ENCODE results near the gene SORL1. TPM values are rescaled to one million over a fixed set of nuclear protein-coding genes. Genes with fewer than 3 reads are reported as not detected.

SORL1 gene
- total and polyA plus RNA-seq, 9 of the 15 experiments (the other 6 are each of a cell fraction or from before 2014, with no cell fraction given), result 0.01 to 0.66 TPM; not detected in 7

DNA sequence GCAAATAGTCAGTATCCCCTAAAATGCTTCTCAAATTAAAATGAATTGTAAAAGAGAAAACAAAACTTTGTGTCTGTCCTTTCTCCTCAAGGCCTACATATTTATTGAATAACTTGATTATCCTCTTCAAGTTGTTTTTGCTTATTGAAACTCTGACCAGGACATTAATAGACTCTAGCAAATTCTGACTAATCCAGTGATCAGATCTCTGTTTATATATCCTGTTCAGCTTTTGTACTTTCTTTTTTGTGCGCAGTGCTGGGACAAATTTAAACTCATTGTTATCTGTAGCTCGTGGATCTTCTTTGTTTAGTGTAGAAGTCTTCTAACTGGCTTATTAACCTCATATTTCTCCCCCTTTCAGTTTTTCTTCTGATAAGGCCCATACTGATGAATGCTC lies 140.6 kb downstream of the SORL1 start:
- no peak overlapping the region for H3K4me3 ChIP-seq
- no peaks in the 10 kb centered on the region; the same call in 1 of the 2 replicates for H4K20me1 ChIP-seq (replicated peaks; ENCODE audit: control insufficient read depth, insufficient read depth, low read length)
- no peak overlapping the region for H3K9ac ChIP-seq (ENCODE audit: insufficient read depth in 1 of 2, low read depth in 2 of 2, low read length in 2 of 2)
- H3K36me3 ChIP-seq (ENCODE audit: control insufficient read depth, insufficient read depth, low read length), result no peaks in the 10 kb centered on the region
- no TSS peak for BruUV-seq (replicated peaks)
- ChIA-PET POLR2A (no interaction called here), CTCF (ENCODE audit: low intra/inter-chr PET ratio) (no interaction called here)
- 4% methylated on average over 2 of the region's 2 CpGs for WGBS (ENCODE audit: insufficient coverage, low coverage, missing lambda C conversion rate)
- intact Hi-C loops (cut with micrococcal nuclease), result loop anchor here (5.0 to 10.0 kb wide), 2 partner anchors 138 to 640 kb away; partner anchors contain the start of genes SORL1 and SORL1-AS1
- FAIRE-seq, result no peak
- H3K27me3 ChIP-seq (ENCODE audit: control insufficient read depth in 2 of 2, insufficient read depth in 2 of 2, low read length in 2 of 2), result peaks cover 0 to 21% of the 10 kb centered on the region in 2 experiments; a peak in 4 of 5 replicates
- peaks cover 0 to 2% of the 10 kb centered on the region in 2 experiments; a peak in 2 of 5 replicates for H3K4me1 ChIP-seq (replicated peaks in 1 of 2; ENCODE audit: control insufficient read depth in 2 of 2, insufficient read depth in 2 of 2, low read length in 2 of 2)
- H2AFZ ChIP-seq (ENCODE audit: low read depth, low read length), result no peak overlapping the region
- H3K27ac ChIP-seq (ENCODE audit: extremely low read depth, low read depth, low read length), result no peak overlapping the region
- H3K9me1 ChIP-seq (ENCODE audit: control insufficient read depth, insufficient read depth, low read length), result no peaks in the 10 kb centered on the region
- no peak overlapping the region for H3K4me2 ChIP-seq (ENCODE audit: insufficient read depth, low read length)
- no peaks in the 10 kb centered on the region for H3K9me3 ChIP-seq (replicated peaks; ENCODE audit: control insufficient read depth, insufficient read depth, low read depth, low read length)
- in situ Hi-C loops (cut with MboI), result loop anchor here (10.0 kb wide), 3 partner anchors 268 to 1068 kb away; no protein-coding TSS in a partner anchor
- H3K79me2 ChIP-seq (ENCODE audit: control insufficient read depth, insufficient read depth, low read length), result no peaks in the 10 kb centered on the region
- no peak for ATAC-seq
- DNase-seq (ENCODE audit: extremely low read depth in 1 of 4, low spot score in 3 of 4), result no peak
- TF ChIP-seq TAF9B (IDR thresholded peaks at IDR 0.05; ENCODE audit: partially characterized antibody), result no peak
- TF ChIP-seq NUFIP1 (IDR thresholded peaks at IDR 0.05; ENCODE audit: partially characterized antibody), result no peak
- no peak for TF ChIP-seq RBM39 (optimal IDR thresholded peaks at IDR 0.05; ENCODE audit: low read depth, low read length)
- TF ChIP-seq, protein P1, sequence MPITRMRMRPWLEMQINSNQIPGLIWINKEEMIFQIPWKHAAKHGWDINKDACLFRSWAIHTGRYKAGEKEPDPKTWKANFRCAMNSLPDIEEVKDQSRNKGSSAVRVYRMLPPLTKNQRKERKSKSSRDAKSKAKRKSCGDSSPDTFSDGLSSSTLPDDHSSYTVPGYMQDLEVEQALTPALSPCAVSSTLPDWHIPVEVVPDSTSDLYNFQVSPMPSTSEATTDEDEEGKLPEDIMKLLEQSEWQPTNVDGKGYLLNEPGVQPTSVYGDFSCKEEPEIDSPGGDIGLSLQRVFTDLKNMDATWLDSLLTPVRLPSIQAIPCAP (CRISPR knock-in tag; IDR thresholded peaks at IDR 0.05; ENCODE audit: borderline replicate concordance), result no peak
- TF ChIP-seq NR2C1 (IDR thresholded peaks at IDR 0.05), result no peak
- no peak for TF ChIP-seq NR2C1 (tag; IDR thresholded peaks at IDR 0.05)
- TF ChIP-seq ZNF23 (CRISPR knock-in tag; IDR thresholded peaks at IDR 0.05), result no peak
- TF ChIP-seq TRIM28 (IDR thresholded peaks at IDR 0.05), result no peak
- TF ChIP-seq, protein P2, sequence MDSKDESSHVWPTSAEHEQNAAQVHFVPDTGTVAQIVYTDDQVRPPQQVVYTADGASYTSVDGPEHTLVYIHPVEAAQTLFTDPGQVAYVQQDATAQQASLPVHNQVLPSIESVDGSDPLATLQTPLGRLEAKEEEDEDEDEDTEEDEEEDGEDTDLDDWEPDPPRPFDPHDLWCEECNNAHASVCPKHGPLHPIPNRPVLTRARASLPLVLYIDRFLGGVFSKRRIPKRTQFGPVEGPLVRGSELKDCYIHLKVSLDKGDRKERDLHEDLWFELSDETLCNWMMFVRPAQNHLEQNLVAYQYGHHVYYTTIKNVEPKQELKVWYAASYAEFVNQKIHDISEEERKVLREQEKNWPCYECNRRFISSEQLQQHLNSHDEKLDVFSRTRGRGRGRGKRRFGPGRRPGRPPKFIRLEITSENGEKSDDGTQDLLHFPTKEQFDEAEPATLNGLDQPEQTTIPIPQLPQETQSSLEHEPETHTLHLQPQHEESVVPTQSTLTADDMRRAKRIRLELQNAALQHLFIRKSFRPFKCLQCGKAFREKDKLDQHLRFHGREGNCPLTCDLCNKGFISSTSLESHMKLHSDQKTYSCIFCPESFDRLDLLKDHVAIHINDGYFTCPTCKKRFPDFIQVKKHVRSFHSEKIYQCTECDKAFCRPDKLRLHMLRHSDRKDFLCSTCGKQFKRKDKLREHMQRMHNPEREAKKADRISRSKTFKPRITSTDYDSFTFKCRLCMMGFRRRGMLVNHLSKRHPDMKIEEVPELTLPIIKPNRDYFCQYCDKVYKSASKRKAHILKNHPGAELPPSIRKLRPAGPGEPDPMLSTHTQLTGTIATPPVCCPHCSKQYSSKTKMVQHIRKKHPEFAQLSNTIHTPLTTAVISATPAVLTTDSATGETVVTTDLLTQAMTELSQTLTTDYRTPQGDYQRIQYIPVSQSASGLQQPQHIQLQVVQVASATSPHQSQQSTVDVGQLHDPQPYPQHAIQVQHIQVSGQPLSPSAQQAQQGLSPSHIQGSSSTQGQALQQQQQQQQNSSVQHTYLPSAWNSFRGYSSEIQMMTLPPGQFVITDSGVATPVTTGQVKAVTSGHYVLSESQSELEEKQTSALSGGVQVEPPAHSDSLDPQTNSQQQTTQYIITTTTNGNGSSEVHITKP (IDR thresholded peaks at IDR 0.05; ENCODE audit: partially characterized antibody), result no peak
- TF ChIP-seq CHD4 (IDR thresholded peaks at IDR 0.05; ENCODE audit: insufficient read depth, insufficient replicate concordance, low read depth, low read length, poor library complexity, severe bottlenecking), result no peak
- TF ChIP-seq HMG20B (CRISPR knock-in tag; IDR thresholded peaks at IDR 0.05), result no peak
- TF ChIP-seq DPF2 (IDR thresholded peaks at IDR 0.05), result no peak
- TF ChIP-seq, protein P3, sequence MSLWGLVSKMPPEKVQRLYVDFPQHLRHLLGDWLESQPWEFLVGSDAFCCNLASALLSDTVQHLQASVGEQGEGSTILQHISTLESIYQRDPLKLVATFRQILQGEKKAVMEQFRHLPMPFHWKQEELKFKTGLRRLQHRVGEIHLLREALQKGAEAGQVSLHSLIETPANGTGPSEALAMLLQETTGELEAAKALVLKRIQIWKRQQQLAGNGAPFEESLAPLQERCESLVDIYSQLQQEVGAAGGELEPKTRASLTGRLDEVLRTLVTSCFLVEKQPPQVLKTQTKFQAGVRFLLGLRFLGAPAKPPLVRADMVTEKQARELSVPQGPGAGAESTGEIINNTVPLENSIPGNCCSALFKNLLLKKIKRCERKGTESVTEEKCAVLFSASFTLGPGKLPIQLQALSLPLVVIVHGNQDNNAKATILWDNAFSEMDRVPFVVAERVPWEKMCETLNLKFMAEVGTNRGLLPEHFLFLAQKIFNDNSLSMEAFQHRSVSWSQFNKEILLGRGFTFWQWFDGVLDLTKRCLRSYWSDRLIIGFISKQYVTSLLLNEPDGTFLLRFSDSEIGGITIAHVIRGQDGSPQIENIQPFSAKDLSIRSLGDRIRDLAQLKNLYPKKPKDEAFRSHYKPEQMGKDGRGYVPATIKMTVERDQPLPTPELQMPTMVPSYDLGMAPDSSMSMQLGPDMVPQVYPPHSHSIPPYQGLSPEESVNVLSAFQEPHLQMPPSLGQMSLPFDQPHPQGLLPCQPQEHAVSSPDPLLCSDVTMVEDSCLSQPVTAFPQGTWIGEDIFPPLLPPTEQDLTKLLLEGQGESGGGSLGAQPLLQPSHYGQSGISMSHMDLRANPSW (CRISPR knock-in tag; IDR thresholded peaks at IDR 0.05), result no peak
- no peak for TF ChIP-seq RB1 (IDR thresholded peaks at IDR 0.05; ENCODE audit: low read depth)
- TF ChIP-seq, protein P4, sequence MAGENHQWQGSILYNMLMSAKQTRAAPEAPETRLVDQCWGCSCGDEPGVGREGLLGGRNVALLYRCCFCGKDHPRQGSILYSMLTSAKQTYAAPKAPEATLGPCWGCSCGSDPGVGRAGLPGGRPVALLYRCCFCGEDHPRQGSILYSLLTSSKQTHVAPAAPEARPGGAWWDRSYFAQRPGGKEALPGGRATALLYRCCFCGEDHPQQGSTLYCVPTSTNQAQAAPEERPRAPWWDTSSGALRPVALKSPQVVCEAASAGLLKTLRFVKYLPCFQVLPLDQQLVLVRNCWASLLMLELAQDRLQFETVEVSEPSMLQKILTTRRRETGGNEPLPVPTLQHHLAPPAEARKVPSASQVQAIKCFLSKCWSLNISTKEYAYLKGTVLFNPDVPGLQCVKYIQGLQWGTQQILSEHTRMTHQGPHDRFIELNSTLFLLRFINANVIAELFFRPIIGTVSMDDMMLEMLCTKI (IDR thresholded peaks at IDR 0.05; ENCODE audit: partially characterized antibody), result no peak
- TF ChIP-seq CBFB (CRISPR knock-in tag; IDR thresholded peaks at IDR 0.05), result no peak
